Esophagus squamous epithelium (tissue), 5 donors: Measurements from ENCODE around the gene SYT13. TPM values are rescaled to one million over a fixed set of nuclear protein-coding genes. Genes with fewer than 3 reads are reported as not detected.

Experiments used
- DNase-seq: peaks from one replicate; lab custom pipeline; 2025; lab: John Stamatoyannopoulos, UW
- H3K27ac ChIP-seq, 4 donors: fragments of 200-600 bp; sonication (generic); one replicate each; pipeline ENCODE4 v1.5.1; 2016 to 2019; ENCODE audit warnings: mild to moderate bottlenecking in 1 of 4
- H3K27me3 ChIP-seq, 4 donors: fragments of 200-600 bp; sonication (generic); 1 replicate in 3 of 4; 2 replicates in 1 of 4; pipeline versions ENCODE4 v1.5.1 to v1.6.0; 2017 to 2021; ENCODE audit warnings: antibody characterized with exemption in 1 of 4
- H3K36me3 ChIP-seq, 3 donors: fragments of 200-600 bp; sonication (generic); one replicate each; pipeline ENCODE4 v1.5.1; 2016 to 2019
- H3K4me1 ChIP-seq, 3 donors: fragments of 200-600 bp; sonication (generic); one replicate each; pipeline ENCODE4 v1.5.1; 2017 to 2019
- H3K4me3 ChIP-seq, 4 donors: fragments of 200-600 bp; sonication (generic); 1 replicate in 3 of 4; 2 replicates in 1 of 4; pipeline ENCODE4 v1.5.1; 2016 to 2019; ENCODE audit warnings: mild to moderate bottlenecking in 2 of 4, moderate library complexity in 1 of 4
- H3K9me3 ChIP-seq, 3 donors: fragments of 200-600 bp; sonication (generic); one replicate each; pipeline ENCODE4 v1.5.1; 2016 to 2019
- CTCF ChIP-seq, 6 experiments: fragments of 450-650 bp in 4 of 6; fragments of 200-600 bp in 2 of 6; sonication (generic) in 2 of 6; IDR thresholded peaks; one replicate each; pipeline ENCODE4 v1.5.1; 2016 to 2019; ENCODE audit warnings: antibody characterized with exemption in 6 of 6, mild to moderate bottlenecking in 4 of 6, moderate library complexity in 4 of 6
- POLR2A ChIP-seq, 4 donors: fragments of 450-650 bp; IDR thresholded peaks; one replicate each; pipeline ENCODE4 v1.6.1; 2017; ENCODE audit warnings: antibody characterized with exemption in 4 of 4, mild to moderate bottlenecking in 4 of 4, moderate library complexity in 3 of 4
- WGBS, 2 donors: methylation state at CpG; one replicate each; pipeline ENCODE4 v1.1.5; 2018; 5-methylcytosine and 5-hydroxymethylcytosine counted together
- intact Hi-C: fragments of 100-400 bp; cut with DNase I; formaldehyde crosslinking; loops from one replicate; pipeline ENCODE4 v1.15.0; 2022
- total RNA-seq, 4 donors: library from RNA; depleted of rRNA; stranded (reverse); fragments of >200 nt; gene quantifications; one replicate each; pipeline ENCODE4 v1.1.0, GENCODE V29; 2016
- donor health status: DM: yes; HTN: yes; CAD: no.

The SYT13 gene
- total RNA-seq, 4 donors from 2014 or later, result 0.04 to 0.15 TPM; not detected in 2

GRCh38 chr11:45218705-45219104, 67.4 kb downstream of the SYT13 start:
- WGBS, 2 donors, result 92 to 100% methylated on average over 3 of the region's 4 CpGs
- Histone ChIP-seq H3K36me3 (peaks cover 0 to 53% (median 0%) of the 10 kb centered on the region in 3 donors), H3K27ac (no peak overlapping the region), H3K4me3 (no peak overlapping the region), H3K27me3 (no peaks in the 10 kb centered on the region), H3K9me3 (no peaks in the 10 kb centered on the region), H3K4me1 (no peaks in the 10 kb centered on the region)
- intact Hi-C loops, result no loop called here
- TF ChIP-seq CTCF (IDR thresholded peaks at IDR 0.05), result no peak
- no peak for TF ChIP-seq POLR2A (IDR thresholded peaks at IDR 0.05)
- no peak for DNase-seq

- 79 to 82% methylated on average over 2 of the region's 2 CpGs for WGBS, 2 donors
Observed at GRCh38 chr11:45217991-45218390, 68.2 kb downstream of the SYT13 start.

GRCh38 chr11:45216901-45217300, 69.2 kb downstream of the SYT13 start:
- no peak overlapping the region for H3K27ac ChIP-seq
- peaks cover 0 to 56% (median 3%) of the 10 kb centered on the region in 3 donors for H3K36me3 ChIP-seq
- TF ChIP-seq POLR2A (IDR thresholded peaks at IDR 0.05) (no peak), CTCF (IDR thresholded peaks at IDR 0.05) (no peak)
- H3K27me3 ChIP-seq, result no peaks in the 10 kb centered on the region
- H3K9me3 ChIP-seq, result no peaks in the 10 kb centered on the region
- no peaks in the 10 kb centered on the region for H3K4me1 ChIP-seq
- no peak for DNase-seq
- intact Hi-C loops, result no loop called here
- WGBS, 2 donors, result 51 to 83% methylated on average over 2 of the region's 2 CpGs
- no peak overlapping the region for H3K4me3 ChIP-seq

More at GRCh38 chr11:45217991-45218390, 68.2 kb downstream of the SYT13 start:
- no peak for TF ChIP-seq POLR2A (IDR thresholded peaks at IDR 0.05)
- TF ChIP-seq CTCF (IDR thresholded peaks at IDR 0.05), result no peak
- no peak overlapping the region for H3K27ac ChIP-seq
- H3K27me3 ChIP-seq, result no peaks in the 10 kb centered on the region
- H3K4me3 ChIP-seq, result no peak overlapping the region
- no peaks in the 10 kb centered on the region for H3K4me1 ChIP-seq
- peaks cover 0 to 53% (median 3%) of the 10 kb centered on the region in 3 donors for H3K36me3 ChIP-seq
- intact Hi-C loops, result no loop called here
- no peak for DNase-seq
- H3K9me3 ChIP-seq, result no peaks in the 10 kb centered on the region

DNA sequence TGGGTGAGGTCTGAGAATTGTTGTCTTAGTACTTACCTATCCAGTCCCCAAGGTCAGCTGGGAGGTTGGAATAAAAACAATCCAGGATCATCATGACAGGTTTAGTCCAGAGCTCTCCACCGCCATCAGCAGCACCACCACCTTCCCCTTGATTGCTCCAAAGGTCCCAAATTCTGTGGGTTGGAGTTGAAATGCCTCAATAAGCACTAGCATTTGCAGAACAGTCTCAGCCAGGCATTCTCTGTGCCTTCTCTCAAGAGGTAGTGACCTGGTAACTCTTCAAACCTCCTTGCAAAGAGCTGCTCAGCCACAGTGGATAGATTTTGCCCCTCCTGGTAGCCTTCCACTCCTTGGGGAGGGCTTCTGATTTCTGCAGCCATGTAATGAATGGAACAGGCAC, 70.1 kb downstream of the SYT13 start:
- no peak for TF ChIP-seq CTCF (IDR thresholded peaks at IDR 0.05)
- TF ChIP-seq POLR2A (IDR thresholded peaks at IDR 0.05), result no peak
- intact Hi-C loops, result no loop called here

DNA sequence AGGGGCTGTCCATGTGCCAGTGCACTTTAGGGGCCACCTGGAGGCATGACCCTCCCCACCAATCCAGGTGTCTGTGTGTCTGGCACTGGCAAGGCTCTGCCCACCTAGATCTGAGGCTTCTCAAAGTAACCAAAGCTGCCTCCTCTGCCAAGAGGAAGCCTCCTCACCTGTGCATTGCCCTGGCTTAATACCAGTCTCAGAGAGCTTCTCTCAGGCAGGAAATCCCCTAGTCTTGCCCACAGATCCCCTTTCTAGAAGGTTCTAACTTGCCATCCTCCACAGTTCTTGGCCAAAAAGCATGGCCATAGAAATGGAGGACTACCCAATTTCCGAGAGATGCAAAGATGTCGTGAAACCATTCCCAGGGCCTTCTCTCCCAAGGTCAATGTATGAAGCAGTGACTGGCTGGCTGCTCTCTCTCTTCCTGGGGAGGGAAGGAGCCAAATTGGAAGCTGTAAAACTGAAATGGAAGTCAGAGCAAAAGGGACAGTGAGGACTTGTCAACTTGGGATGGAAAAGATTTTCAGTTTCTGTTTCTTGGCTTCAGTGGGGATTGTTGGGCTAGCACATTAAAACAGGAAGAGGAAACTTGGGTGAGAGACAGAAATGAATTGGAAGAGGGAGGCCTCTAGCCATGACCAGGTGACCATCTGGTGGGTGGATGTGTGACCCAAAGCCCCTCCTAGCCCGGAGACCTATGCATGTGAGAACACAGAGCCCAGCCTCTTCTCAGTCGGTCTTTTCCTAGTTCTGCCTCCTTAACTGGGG, 70.9 kb downstream of the SYT13 start:
- intact Hi-C loops, result no loop called here
- Histone ChIP-seq H3K27me3 (no peaks in the 10 kb centered on the region), H3K4me1 (peaks cover 0 to 12% (median 8%) of the 10 kb centered on the region in 3 donors), H3K4me3 (no peak overlapping the region), H3K27ac (no peak overlapping the region), H3K36me3 (peaks cover 0 to 58% (median 3%) of the 10 kb centered on the region in 3 donors), H3K9me3 (no peaks in the 10 kb centered on the region)
- TF ChIP-seq CTCF (IDR thresholded peaks at IDR 0.05), result no peak
- no peak for TF ChIP-seq POLR2A (IDR thresholded peaks at IDR 0.05)
- WGBS, 2 donors, result 85 to 90% methylated on average over 3 to 4 of the region's 4 CpGs
- DNase-seq, result no peak

More for the DNA sequence above, 70.1 kb downstream of the SYT13 start:
- 100% methylated on average over 1 of the region's 1 CpG for WGBS, 2 donors
- Histone ChIP-seq H3K36me3 (peaks cover 0 to 58% (median 3%) of the 10 kb centered on the region in 3 donors), H3K9me3 (no peaks in the 10 kb centered on the region), H3K4me3 (no peak overlapping the region), H3K4me1 (peaks cover 0 to 4% (median under 1%) of the 10 kb centered on the region in 3 donors), H3K27ac (no peak overlapping the region), H3K27me3 (no peaks in the 10 kb centered on the region)
- DNase-seq, result no peak
